Measurements from ENCODE around the gene HTR3C.

The HTR3C gene

DNA sequence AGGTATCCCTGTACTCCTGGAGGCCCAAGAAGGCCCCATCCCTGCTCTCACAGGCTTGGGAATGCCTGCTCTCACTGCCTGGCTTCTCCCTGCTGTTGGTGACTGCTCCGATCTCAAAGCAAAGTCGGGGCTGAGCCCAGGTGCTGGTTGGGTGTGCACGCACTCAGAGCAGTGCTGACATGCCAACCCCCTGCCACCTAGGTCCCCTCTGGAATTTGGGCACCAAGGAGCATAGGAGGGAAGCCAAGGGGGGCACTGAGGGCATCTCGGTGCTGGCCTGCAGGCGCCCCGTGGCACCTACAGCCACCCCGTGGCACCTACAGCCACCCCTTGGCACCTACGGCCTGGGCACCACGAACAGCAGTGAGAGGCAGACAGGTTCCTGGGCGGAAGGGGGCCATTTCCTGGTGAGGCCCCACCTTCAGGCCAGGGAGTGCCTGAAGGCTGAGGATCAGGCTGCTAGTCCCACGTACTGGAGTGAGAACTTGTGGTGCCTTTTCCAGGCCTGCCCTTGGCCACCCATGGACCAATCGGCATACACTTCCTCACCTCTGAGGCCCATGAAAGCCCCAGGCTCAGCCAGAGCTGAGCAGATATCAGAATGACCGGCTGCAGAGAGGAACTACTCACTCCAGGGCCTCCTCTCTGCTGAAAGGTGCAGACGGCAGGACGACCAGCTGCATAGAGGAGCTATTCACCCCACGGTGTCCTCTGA is 28.4 kb downstream of the HTR3C start:
- Histone ChIP-seq H3K9me3 (ENCODE audit: control insufficient read depth in 2 of 2, low read length in 2 of 2) (no peaks in the 10 kb centered on the region), H3K9ac (ENCODE audit: low read depth in 1 of 2, low read length in 2 of 2) (no peak overlapping the region), H3K4me3 (ENCODE audit: low read length in 2 of 2) (no peak overlapping the region), H3K27ac (ENCODE audit: low read depth in 2 of 2, low read length in 2 of 2) (no peak overlapping the region), H3K36me3 (ENCODE audit: control insufficient read depth in 2 of 2, insufficient read depth in 2 of 2, low read length in 2 of 2) (no peaks in the 10 kb centered on the region), H3K27me3 (ENCODE audit: control insufficient read depth in 2 of 2, insufficient read depth in 2 of 2, low read length in 2 of 2) (no peaks in the 10 kb centered on the region), H3K4me1 (ENCODE audit: control insufficient read depth in 2 of 2, insufficient read depth in 2 of 2, low read length in 2 of 2) (no peaks in the 10 kb centered on the region)

DNA sequence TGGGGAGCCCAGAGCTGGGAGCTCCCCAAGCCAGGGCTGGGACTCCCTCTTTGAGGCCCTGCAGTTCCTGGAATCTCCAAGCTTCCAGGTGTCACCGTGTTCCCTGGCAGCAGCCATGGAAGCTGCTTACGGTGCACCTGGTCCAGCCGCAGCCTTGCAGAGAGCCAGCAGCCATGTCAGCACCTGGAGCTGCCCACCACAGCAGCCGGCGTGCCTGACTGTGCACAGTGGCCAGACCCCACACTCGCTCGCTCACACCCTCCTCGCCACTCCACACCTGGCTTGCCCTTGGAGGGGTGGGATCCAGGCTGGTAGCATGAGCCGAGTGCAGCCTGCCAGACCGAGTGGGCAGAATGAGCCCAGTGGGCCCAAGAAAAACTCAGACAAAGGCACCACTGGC is 29.2 kb downstream of the HTR3C start:
- no peak overlapping the region for H3K4me3 ChIP-seq (ENCODE audit: low read length in 2 of 2)
- no peaks in the 10 kb centered on the region for H3K9me3 ChIP-seq (ENCODE audit: control insufficient read depth in 2 of 2, low read length in 2 of 2)
- no peaks in the 10 kb centered on the region for H3K4me1 ChIP-seq (ENCODE audit: control insufficient read depth in 2 of 2, insufficient read depth in 2 of 2, low read length in 2 of 2)
- no peak overlapping the region for H3K27ac ChIP-seq (ENCODE audit: low read depth in 2 of 2, low read length in 2 of 2)
- H3K36me3 ChIP-seq (ENCODE audit: control insufficient read depth in 2 of 2, insufficient read depth in 2 of 2, low read length in 2 of 2): no peaks in the 10 kb centered on the region
- no peaks in the 10 kb centered on the region for H3K27me3 ChIP-seq (ENCODE audit: control insufficient read depth in 2 of 2, insufficient read depth in 2 of 2, low read length in 2 of 2)
- no peak overlapping the region for H3K9ac ChIP-seq (ENCODE audit: low read depth in 1 of 2, low read length in 2 of 2)

- Histone ChIP-seq H3K27me3 (ENCODE audit: control insufficient read depth in 2 of 2, insufficient read depth in 2 of 2, low read length in 2 of 2) (no peaks in the 10 kb centered on the region), H3K9me3 (ENCODE audit: control insufficient read depth in 2 of 2, low read length in 2 of 2) (no peaks in the 10 kb centered on the region), H3K4me1 (ENCODE audit: control insufficient read depth in 2 of 2, insufficient read depth in 2 of 2, low read length in 2 of 2) (no peaks in the 10 kb centered on the region), H3K9ac (ENCODE audit: low read depth in 1 of 2, low read length in 2 of 2) (no peak overlapping the region), H3K36me3 (ENCODE audit: control insufficient read depth in 2 of 2, insufficient read depth in 2 of 2, low read length in 2 of 2) (no peaks in the 10 kb centered on the region), H3K4me3 (ENCODE audit: low read length in 2 of 2) (no peak overlapping the region), H3K27ac (ENCODE audit: low read depth in 2 of 2, low read length in 2 of 2) (no peak overlapping the region)
Observed at GRCh38 chr3:184082465-184082864, 29.6 kb downstream of the HTR3C start.

DNA sequence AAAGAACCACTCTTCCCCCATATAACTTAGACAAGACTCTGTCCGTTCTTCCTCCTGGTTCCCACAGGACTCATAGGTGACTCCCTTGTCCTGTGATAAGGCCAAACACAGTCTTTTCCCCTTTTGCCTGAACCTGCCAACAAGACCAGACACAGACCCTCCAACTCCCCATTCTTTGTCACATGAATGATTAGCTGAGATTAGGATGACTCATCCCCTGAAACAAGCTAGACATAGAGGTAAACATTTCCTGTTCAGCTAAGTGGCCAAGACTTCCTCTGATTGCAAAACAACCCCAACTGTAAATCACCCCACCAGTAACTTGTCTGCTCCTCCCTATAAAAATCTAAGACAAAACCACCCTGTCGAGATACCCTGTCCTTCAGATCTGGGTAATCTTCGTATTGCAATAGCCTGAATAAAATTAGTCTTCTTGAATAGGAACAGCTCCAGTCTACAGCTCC is 32.6 kb downstream of the HTR3C start:
- Histone ChIP-seq H3K36me3 (ENCODE audit: control insufficient read depth in 2 of 2, insufficient read depth in 2 of 2, low read length in 2 of 2) (no peaks in the 10 kb centered on the region), H3K4me3 (ENCODE audit: low read length in 2 of 2) (no peak overlapping the region)

GRCh38 chr3:184092199-184092598 is 39.4 kb downstream of the HTR3C start:
- H3K4me1 ChIP-seq (ENCODE audit: control insufficient read depth in 2 of 2, insufficient read depth in 2 of 2, low read length in 2 of 2): no peaks in the 10 kb centered on the region
- peaks cover 2 to 3% of the 10 kb centered on the region in 2 donors for H3K9me3 ChIP-seq (ENCODE audit: control insufficient read depth in 2 of 2, low read length in 2 of 2)
- H3K36me3 ChIP-seq (ENCODE audit: control insufficient read depth in 2 of 2, insufficient read depth in 2 of 2, low read length in 2 of 2): no peaks in the 10 kb centered on the region
- no peak overlapping the region for H3K9ac ChIP-seq (ENCODE audit: low read depth in 1 of 2, low read length in 2 of 2)
- no peaks in the 10 kb centered on the region for H3K27me3 ChIP-seq (ENCODE audit: control insufficient read depth in 2 of 2, insufficient read depth in 2 of 2, low read length in 2 of 2)
- no peak overlapping the region for H3K27ac ChIP-seq (ENCODE audit: low read depth in 2 of 2, low read length in 2 of 2)
- no peak overlapping the region for H3K4me3 ChIP-seq (ENCODE audit: low read length in 2 of 2)

More for the DNA sequence above, 32.6 kb downstream of the HTR3C start:
- Histone ChIP-seq H3K4me1 (ENCODE audit: control insufficient read depth in 2 of 2, insufficient read depth in 2 of 2, low read length in 2 of 2) (no peaks in the 10 kb centered on the region), H3K27me3 (ENCODE audit: control insufficient read depth in 2 of 2, insufficient read depth in 2 of 2, low read length in 2 of 2) (no peaks in the 10 kb centered on the region), H3K27ac (ENCODE audit: low read depth in 2 of 2, low read length in 2 of 2) (no peak overlapping the region), H3K9ac (ENCODE audit: low read depth in 1 of 2, low read length in 2 of 2) (no peak overlapping the region), H3K9me3 (ENCODE audit: control insufficient read depth in 2 of 2, low read length in 2 of 2) (no peaks in the 10 kb centered on the region)

GRCh38 chr3:184096811-184097383 is 44.0 kb downstream of the HTR3C start, which contains the start of gene HTR3E:
TSS of gene HTR3E (plus strand) at chr3:184097064. CDS start at chr3:184097530, 466 bp downstream.
- Histone ChIP-seq H3K27me3 (ENCODE audit: control insufficient read depth in 2 of 2, insufficient read depth in 2 of 2, low read length in 2 of 2) (no peaks in the 10 kb centered on the region), H3K9ac (ENCODE audit: low read depth in 1 of 2, low read length in 2 of 2) (no peak within 1 kb of the TSS), H3K9me3 (ENCODE audit: control insufficient read depth in 2 of 2, low read length in 2 of 2) (peaks cover 0 to 2% of the 10 kb centered on the region in 2 donors), H3K36me3 (ENCODE audit: control insufficient read depth in 2 of 2, insufficient read depth in 2 of 2, low read length in 2 of 2) (no peaks in the 10 kb centered on the region), H3K27ac (ENCODE audit: low read depth in 2 of 2, low read length in 2 of 2) (no peak within 1 kb of the TSS), H3K4me1 (ENCODE audit: control insufficient read depth in 2 of 2, insufficient read depth in 2 of 2, low read length in 2 of 2) (no peaks in the 10 kb centered on the region), H3K4me3 (ENCODE audit: low read length in 2 of 2) (no peak within 1 kb of the TSS)

GRCh38 chr3:184097556-184097955 is 44.7 kb downstream of the HTR3C start:
- no peak overlapping the region for H3K27ac ChIP-seq (ENCODE audit: low read depth in 2 of 2, low read length in 2 of 2)

DNA sequence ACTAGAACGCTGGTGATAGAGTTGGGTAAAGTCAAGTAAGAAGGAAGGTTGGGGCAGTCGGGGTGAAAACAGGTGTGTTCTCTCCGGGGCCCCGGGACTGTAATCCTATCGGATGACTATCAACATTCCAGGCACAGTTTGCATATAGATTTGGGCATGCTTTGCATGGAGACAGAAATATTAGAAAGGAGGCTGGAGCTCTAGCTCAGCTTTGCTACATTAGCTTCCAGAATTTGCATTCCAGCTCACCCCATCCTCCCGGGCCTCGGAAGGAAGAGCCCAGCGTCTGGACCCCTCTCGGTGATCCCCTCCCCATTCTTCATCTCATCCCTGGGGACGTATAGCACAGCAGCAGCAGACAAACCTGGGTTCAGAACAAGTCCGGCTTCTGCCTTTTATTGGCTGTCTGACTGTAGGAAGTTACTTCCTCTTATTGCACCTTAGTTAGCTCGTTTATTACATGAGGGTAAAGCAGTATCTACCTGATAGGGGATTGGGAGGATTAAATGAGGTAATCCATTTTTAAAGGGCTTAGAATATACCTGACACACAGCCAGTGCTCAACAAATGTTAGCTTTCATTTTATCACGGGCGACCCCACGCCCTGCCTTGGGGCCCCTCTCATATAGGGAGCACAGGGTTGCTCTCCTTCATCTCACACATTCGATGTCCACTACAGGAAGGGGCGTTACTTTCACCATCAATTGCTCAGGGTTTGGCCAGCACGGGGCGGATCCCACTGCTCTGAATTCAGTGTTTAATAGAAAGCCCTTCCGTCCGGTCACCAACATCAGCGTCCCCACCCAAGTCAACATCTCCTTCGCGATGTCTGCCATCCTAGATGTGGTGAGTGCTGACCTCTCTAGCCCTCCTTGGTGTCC is 47.2 kb downstream of the HTR3C start:
- H3K9ac ChIP-seq (ENCODE audit: low read depth in 1 of 2, low read length in 2 of 2): no peak overlapping the region
- no peaks in the 10 kb centered on the region for H3K9me3 ChIP-seq (ENCODE audit: control insufficient read depth in 2 of 2, low read length in 2 of 2)
- H3K4me1 ChIP-seq (ENCODE audit: control insufficient read depth in 2 of 2, insufficient read depth in 2 of 2, low read length in 2 of 2): no peaks in the 10 kb centered on the region
- H3K36me3 ChIP-seq (ENCODE audit: control insufficient read depth in 2 of 2, insufficient read depth in 2 of 2, low read length in 2 of 2): no peaks in the 10 kb centered on the region
- no peak overlapping the region for H3K27ac ChIP-seq (ENCODE audit: low read depth in 2 of 2, low read length in 2 of 2)
- H3K27me3 ChIP-seq (ENCODE audit: control insufficient read depth in 2 of 2, insufficient read depth in 2 of 2, low read length in 2 of 2): no peaks in the 10 kb centered on the region
- H3K4me3 ChIP-seq (ENCODE audit: low read length in 2 of 2): no peak overlapping the region

More at GRCh38 chr3:184097556-184097955, 44.7 kb downstream of the HTR3C start:
- no peaks in the 10 kb centered on the region for H3K4me1 ChIP-seq (ENCODE audit: control insufficient read depth in 2 of 2, insufficient read depth in 2 of 2, low read length in 2 of 2)
- H3K9ac ChIP-seq (ENCODE audit: low read depth in 1 of 2, low read length in 2 of 2): no peak overlapping the region
- H3K36me3 ChIP-seq (ENCODE audit: control insufficient read depth in 2 of 2, insufficient read depth in 2 of 2, low read length in 2 of 2): no peaks in the 10 kb centered on the region
- no peak overlapping the region for H3K4me3 ChIP-seq (ENCODE audit: low read length in 2 of 2)
- no peaks in the 10 kb centered on the region for H3K27me3 ChIP-seq (ENCODE audit: control insufficient read depth in 2 of 2, insufficient read depth in 2 of 2, low read length in 2 of 2)
- H3K9me3 ChIP-seq (ENCODE audit: control insufficient read depth in 2 of 2, low read length in 2 of 2): no peaks in the 10 kb centered on the region

Data from mucosa of rectum (tissue), 2 donors.